Uterus (tissue), 4 donors: Measurements from ENCODE around the gene JAML. TPM values are rescaled to one million over a fixed set of nuclear protein-coding genes. Genes with fewer than 3 reads are reported as not detected.

Source experiments
- DNase-seq, 2 donors: peaks; one replicate each; pipeline ENCODE4 v3.0.0-alpha.2; 2019 to 2020
- H3K27ac ChIP-seq, 2 donors: fragments of 200-600 bp; sonication (generic); 1 replicate in 1 of 2; 2 replicates in 1 of 2; pipeline ENCODE4 v1.5.1; 2016 to 2018
- H3K27me3 ChIP-seq, 2 donors: fragments of 200-600 bp; sonication (generic); one replicate each; pipeline ENCODE4 v1.5.1; 2018 to 2019; ENCODE audit warnings: control low read depth in 1 of 2
- H3K36me3 ChIP-seq, 2 donors: fragments of 200-600 bp; sonication (generic); one replicate each; pipeline ENCODE4 v1.5.1; 2019; ENCODE audit warnings: control low read depth in 1 of 2
- H3K4me1 ChIP-seq, 2 donors: fragments of 200-600 bp; sonication (generic); one replicate each; pipeline ENCODE4 v1.5.1; 2018 to 2019; ENCODE audit warnings: control low read depth in 1 of 2
- H3K4me3 ChIP-seq, 2 donors: fragments of 200-600 bp; sonication (generic); 1 replicate in 1 of 2; 2 replicates in 1 of 2; pipeline ENCODE4 v1.5.1; 2018 to 2019; ENCODE audit warnings: mild to moderate bottlenecking in 1 of 2
- H3K9me3 ChIP-seq, 2 donors: fragments of 200-600 bp; sonication (generic); one replicate each; pipeline ENCODE4 v1.5.1; 2019; ENCODE audit warnings: control low read depth in 1 of 2
- POLR2A ChIP-seq, 2 donors: fragments of 450-650 bp; IDR thresholded peaks; one replicate each; pipeline ENCODE4 v1.6.1; 2016; ENCODE audit warnings: antibody characterized with exemption in 2 of 2, mild to moderate bottlenecking in 1 of 2, moderate library complexity in 1 of 2
- intact Hi-C: fragments of 100-400 bp; cut with DNase I; formaldehyde crosslinking; loops from one replicate; pipeline ENCODE4 v1.15.1; 2023; ENCODE audit warnings: low total_unique reads
- total RNA-seq, 4 donors: library from RNA; depleted of rRNA in 3 of 4; stranded (reverse); fragments of >200 nt in 3 of 4; gene quantifications; one replicate each; pipeline versions ENCODE4 v1.1.0 to v1.2.4, GENCODE V29; 2014 to 2023
- TF ChIP-seq, protein P1 (sequence below), 4 experiments: fragments of 200-600 bp in 2 of 4; fragments of 450-650 bp in 2 of 4; sonication (generic) in 2 of 4; IDR thresholded peaks; one replicate each; pipeline ENCODE4 v1.5.1; 2016 to 2019; ENCODE audit warnings: antibody characterized with exemption in 4 of 4, mild to moderate bottlenecking in 2 of 4, moderate library complexity in 1 of 4
- donor health status: DM: yes; HTN: yes; CAD: no.

Gene JAML
- total RNA-seq, 4 donors from 2014 or later: 1.2 to 9.1 (median 5.6) TPM

DNA sequence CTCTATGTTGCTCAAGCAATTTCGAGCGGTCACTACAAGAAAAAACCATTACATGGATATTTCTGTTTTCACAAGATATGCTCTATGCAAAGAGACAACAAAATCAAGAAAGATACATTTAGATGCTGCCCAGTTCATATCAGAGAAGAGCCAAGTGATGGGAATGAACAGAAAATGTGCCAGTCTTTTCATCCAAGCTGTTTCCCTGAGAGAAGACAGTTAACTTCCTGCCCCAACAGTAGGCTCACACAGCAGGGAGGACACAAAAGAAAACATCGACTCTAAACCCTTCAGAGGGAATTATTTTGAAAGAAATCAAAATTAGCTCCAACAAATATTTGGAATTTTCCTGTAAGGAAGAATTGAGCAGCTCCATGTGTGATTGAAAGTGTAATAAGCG, 11.6 kb downstream of the JAML start:
- Histone ChIP-seq H3K4me1 (no peaks in the 10 kb centered on the region), H3K36me3 (no peaks in the 10 kb centered on the region), H3K27me3 (no peaks in the 10 kb centered on the region), H3K27ac (no peak overlapping the region), H3K9me3 (no peaks in the 10 kb centered on the region), H3K4me3 (no peak overlapping the region)
- DNase-seq: no peak
- TF ChIP-seq, protein P1, sequence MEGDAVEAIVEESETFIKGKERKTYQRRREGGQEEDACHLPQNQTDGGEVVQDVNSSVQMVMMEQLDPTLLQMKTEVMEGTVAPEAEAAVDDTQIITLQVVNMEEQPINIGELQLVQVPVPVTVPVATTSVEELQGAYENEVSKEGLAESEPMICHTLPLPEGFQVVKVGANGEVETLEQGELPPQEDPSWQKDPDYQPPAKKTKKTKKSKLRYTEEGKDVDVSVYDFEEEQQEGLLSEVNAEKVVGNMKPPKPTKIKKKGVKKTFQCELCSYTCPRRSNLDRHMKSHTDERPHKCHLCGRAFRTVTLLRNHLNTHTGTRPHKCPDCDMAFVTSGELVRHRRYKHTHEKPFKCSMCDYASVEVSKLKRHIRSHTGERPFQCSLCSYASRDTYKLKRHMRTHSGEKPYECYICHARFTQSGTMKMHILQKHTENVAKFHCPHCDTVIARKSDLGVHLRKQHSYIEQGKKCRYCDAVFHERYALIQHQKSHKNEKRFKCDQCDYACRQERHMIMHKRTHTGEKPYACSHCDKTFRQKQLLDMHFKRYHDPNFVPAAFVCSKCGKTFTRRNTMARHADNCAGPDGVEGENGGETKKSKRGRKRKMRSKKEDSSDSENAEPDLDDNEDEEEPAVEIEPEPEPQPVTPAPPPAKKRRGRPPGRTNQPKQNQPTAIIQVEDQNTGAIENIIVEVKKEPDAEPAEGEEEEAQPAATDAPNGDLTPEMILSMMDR (IDR thresholded peaks at IDR 0.05): no peak
- intact Hi-C loops: no loop called here

DNA sequence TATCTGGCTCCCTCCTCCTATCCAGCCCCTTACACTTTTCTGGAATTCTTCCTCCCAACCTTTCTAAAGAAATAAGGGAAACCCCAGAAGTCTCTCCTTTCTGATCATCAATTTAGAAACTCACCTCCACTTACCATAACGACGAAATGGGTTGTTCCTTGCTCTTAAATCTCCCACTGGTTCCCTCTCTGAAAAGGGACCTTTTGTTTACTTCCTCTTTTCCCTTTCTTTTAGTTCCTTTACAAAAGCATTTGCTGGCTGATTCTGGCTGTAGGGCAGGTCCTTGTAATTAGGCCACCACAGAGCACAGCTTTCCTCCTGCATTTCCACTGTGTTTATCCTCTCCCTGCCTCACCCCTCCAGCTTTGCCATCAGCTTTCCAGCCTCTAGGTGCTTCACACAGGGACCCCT, 12.0 kb downstream of the JAML start:
- Histone ChIP-seq H3K27ac (no peak overlapping the region), H3K9me3 (no peaks in the 10 kb centered on the region), H3K27me3 (no peaks in the 10 kb centered on the region), H3K36me3 (no peaks in the 10 kb centered on the region), H3K4me3 (no peak overlapping the region), H3K4me1 (no peaks in the 10 kb centered on the region)
- DNase-seq: no peak
- intact Hi-C loops: no loop called here
- TF ChIP-seq POLR2A (IDR thresholded peaks at IDR 0.05): no peak
- TF ChIP-seq, protein P1 (IDR thresholded peaks at IDR 0.05): no peak

DNA sequence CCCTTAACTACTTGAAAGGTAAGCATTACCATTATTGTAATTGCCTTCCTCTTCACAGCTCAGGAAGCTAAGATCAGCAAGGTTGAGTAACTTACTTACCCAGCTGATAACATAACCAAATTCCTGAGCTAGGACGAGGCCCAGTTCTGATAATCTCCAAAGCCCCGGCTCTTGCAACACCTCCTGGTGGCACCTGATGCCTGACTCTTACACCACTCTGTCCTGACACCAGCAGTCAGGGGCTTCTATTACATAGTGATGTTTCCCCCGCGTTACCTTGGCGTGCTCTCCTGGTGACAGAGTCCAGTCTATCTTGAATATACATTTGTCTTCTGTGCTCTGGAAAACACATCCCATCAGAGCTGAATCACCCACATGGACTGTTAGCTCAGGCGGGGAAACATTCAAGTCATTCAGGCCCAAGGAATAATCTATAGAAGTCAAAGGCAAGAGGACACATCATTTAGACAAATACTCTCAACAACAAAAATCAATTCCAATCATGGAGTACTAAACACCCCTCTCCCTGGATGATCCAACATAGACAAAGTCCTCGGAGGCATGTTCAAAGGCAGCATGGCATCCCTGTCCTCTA, 12.6 kb downstream of the JAML start:
- Histone ChIP-seq H3K36me3 (no peaks in the 10 kb centered on the region), H3K9me3 (no peaks in the 10 kb centered on the region), H3K27me3 (no peaks in the 10 kb centered on the region), H3K4me1 (no peaks in the 10 kb centered on the region), H3K27ac (no peak overlapping the region), H3K4me3 (no peak overlapping the region)
- no peak for DNase-seq
- TF ChIP-seq POLR2A (IDR thresholded peaks at IDR 0.05): no peak
- TF ChIP-seq, protein P1 (IDR thresholded peaks at IDR 0.05): no peak
- intact Hi-C loops: no loop called here

DNA sequence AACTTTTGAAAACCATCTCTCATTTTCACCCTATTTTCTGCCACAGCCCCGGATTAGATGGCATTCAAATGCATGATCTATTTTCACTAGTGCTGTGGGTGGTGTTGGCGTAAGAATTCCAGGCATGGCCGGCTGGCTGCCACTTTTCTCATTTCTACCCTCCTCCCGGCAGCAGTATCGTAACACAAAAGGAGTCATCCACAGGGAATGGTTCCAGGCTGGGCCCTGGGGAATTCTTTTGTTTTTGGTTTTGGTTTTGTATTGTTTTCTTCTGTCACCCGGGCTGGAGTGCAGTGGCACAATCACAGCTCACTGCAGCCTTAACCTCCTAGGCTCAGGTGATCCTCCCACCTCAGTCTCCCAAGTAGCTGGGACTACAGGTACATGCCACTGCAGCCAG, 13.8 kb downstream of the JAML start:
- H3K36me3 ChIP-seq: no peaks in the 10 kb centered on the region
- H3K27me3 ChIP-seq: no peaks in the 10 kb centered on the region
- intact Hi-C loops: no loop called here
- TF ChIP-seq, protein P1 (IDR thresholded peaks at IDR 0.05): no peak
- TF ChIP-seq POLR2A (IDR thresholded peaks at IDR 0.05): no peak
- H3K4me1 ChIP-seq: no peaks in the 10 kb centered on the region
- no peak overlapping the region for H3K27ac ChIP-seq
- DNase-seq: no peak
- no peak overlapping the region for H3K4me3 ChIP-seq
- H3K9me3 ChIP-seq: no peaks in the 10 kb centered on the region

DNA sequence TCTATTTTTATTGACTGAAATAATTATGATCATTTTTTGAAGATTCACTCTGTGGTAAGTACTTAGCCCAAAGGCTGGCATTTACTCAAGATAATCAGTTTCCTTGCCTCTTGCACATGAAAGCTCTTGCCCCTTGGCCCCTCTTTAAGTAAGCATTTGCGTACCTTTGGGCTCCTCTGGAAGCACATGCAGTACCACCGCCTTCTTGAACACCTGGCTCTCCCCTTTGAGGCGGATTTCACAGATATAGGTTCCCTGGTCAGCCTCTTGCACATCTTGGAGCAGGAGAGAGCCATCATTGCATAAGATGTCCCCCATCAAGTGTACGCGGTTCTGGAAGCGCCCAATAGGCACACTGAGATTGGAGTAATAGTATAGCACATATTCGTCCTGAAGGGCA, 14.5 kb downstream of the JAML start:
- no peak for TF ChIP-seq POLR2A (IDR thresholded peaks at IDR 0.05)
- TF ChIP-seq, protein P1 (IDR thresholded peaks at IDR 0.05): no peak
- DNase-seq: no peak
- H3K36me3 ChIP-seq: no peaks in the 10 kb centered on the region
- H3K27ac ChIP-seq: no peak overlapping the region
- no peaks in the 10 kb centered on the region for H3K4me1 ChIP-seq
- no peaks in the 10 kb centered on the region for H3K9me3 ChIP-seq
- intact Hi-C loops: no loop called here
- no peak overlapping the region for H3K4me3 ChIP-seq
- no peaks in the 10 kb centered on the region for H3K27me3 ChIP-seq
